ENCODE results near the gene ADARB2. TPM values are rescaled to one million over a fixed set of nuclear protein-coding genes. Genes with fewer than 3 reads are reported as not detected.

The ADARB2 gene
- total and polyA plus RNA-seq, 2 experiments from 2014 or later: not detected

- Histone ChIP-seq H3K79me2 (ENCODE audit: insufficient read depth) (no peaks in the 10 kb centered on the region), H3K9me3 (ENCODE audit: low read depth) (no peaks in the 10 kb centered on the region), H2AFZ (no peak overlapping the region), H3K9ac (no peak overlapping the region), H3K4me1 (ENCODE audit: insufficient read depth) (no peaks in the 10 kb centered on the region), H3F3A (ENCODE audit: insufficient read depth) (no peaks in the 10 kb centered on the region), H3K36me3 (ENCODE audit: low read depth) (no peaks in the 10 kb centered on the region), H3K27me3 (replicated peaks; ENCODE audit: insufficient read depth) (no peaks in the 10 kb centered on the region), H3K27ac (no peak overlapping the region), H3K4me3 (no peak overlapping the region), H4K20me1 (ENCODE audit: insufficient read depth) (no peaks in the 10 kb centered on the region), H3K4me2 (ENCODE audit: unreplicated experiment) (no peak overlapping the region), H3K9me2 (ENCODE audit: insufficient read depth) (no peaks in the 10 kb centered on the region)
- in situ Hi-C loops (cut with MboI): no loop called here
- no peak for TF ChIP-seq EZH2 (IDR thresholded peaks at IDR 0.05; ENCODE audit: insufficient read depth, poor library complexity, severe bottlenecking)
- no peak for TF ChIP-seq EZH2phosphoT487 (IDR thresholded peaks at IDR 0.05; ENCODE audit: insufficient read depth, low read depth)
- DNase-seq: no peak
- WGBS, 2 experiments (ENCODE audit: low coverage in 1 of 2, low lambda C conversion rate in 2 of 2, missing lambda C conversion rate in 2 of 2): 14 to 17% methylated on average over 8 of the region's 8 CpGs
These were observed 24.8 kb upstream of the ADARB2 start for GRCh38 chr10:1762076-1762475.

GRCh38 chr10:1754506-1755153, 17.3 kb upstream of the ADARB2 start:
- in situ Hi-C loops (cut with MboI): no loop called here
- no peaks in the 10 kb centered on the region for H4K20me1 ChIP-seq (ENCODE audit: insufficient read depth)
- no peaks in the 10 kb centered on the region for H3K9me3 ChIP-seq (ENCODE audit: low read depth)

GRCh38 chr10:1752153-1752552, 14.8 kb upstream of the ADARB2 start:
- Histone ChIP-seq H3F3A (ENCODE audit: insufficient read depth) (no peaks in the 10 kb centered on the region), H3K27me3 (replicated peaks; ENCODE audit: insufficient read depth) (no peaks in the 10 kb centered on the region), H3K9me3 (ENCODE audit: low read depth) (no peaks in the 10 kb centered on the region), H3K27ac (no peak overlapping the region), H3K9me2 (ENCODE audit: insufficient read depth) (no peaks in the 10 kb centered on the region), H3K4me2 (ENCODE audit: unreplicated experiment) (no peak overlapping the region), H3K79me2 (ENCODE audit: insufficient read depth) (no peaks in the 10 kb centered on the region), H3K36me3 (ENCODE audit: low read depth) (no peaks in the 10 kb centered on the region), H2AFZ (no peak overlapping the region), H4K20me1 (ENCODE audit: insufficient read depth) (no peaks in the 10 kb centered on the region), H3K4me1 (ENCODE audit: insufficient read depth) (no peaks in the 10 kb centered on the region), H3K4me3 (no peak overlapping the region), H3K9ac (no peak overlapping the region)
- DNase-seq: no peak
- in situ Hi-C loops (cut with MboI): no loop called here
- TF ChIP-seq EZH2phosphoT487 (IDR thresholded peaks at IDR 0.05; ENCODE audit: insufficient read depth, low read depth) (no peak), EZH2 (IDR thresholded peaks at IDR 0.05; ENCODE audit: insufficient read depth, poor library complexity, severe bottlenecking) (no peak)

More at GRCh38 chr10:1754506-1755153, 17.3 kb upstream of the ADARB2 start:
- WGBS, 2 experiments (ENCODE audit: low coverage in 1 of 2, low lambda C conversion rate in 2 of 2, missing lambda C conversion rate in 2 of 2): 20 to 26% methylated on average over 16 to 19 of the region's 19 CpGs
- no peaks in the 10 kb centered on the region for H3K4me1 ChIP-seq (ENCODE audit: insufficient read depth)
- H3K79me2 ChIP-seq (ENCODE audit: insufficient read depth): no peaks in the 10 kb centered on the region
- no peaks in the 10 kb centered on the region for H3K36me3 ChIP-seq (ENCODE audit: low read depth)
- TF ChIP-seq EZH2 (IDR thresholded peaks at IDR 0.05; ENCODE audit: insufficient read depth, poor library complexity, severe bottlenecking) (no peak), EZH2phosphoT487 (IDR thresholded peaks at IDR 0.05; ENCODE audit: insufficient read depth, low read depth) (no peak)
- no peaks in the 10 kb centered on the region for H3K9me2 ChIP-seq (ENCODE audit: insufficient read depth)
- H3K27me3 ChIP-seq (replicated peaks; ENCODE audit: insufficient read depth): no peaks in the 10 kb centered on the region
- H3K27ac ChIP-seq: no peak overlapping the region
- no peak overlapping the region for H2AFZ ChIP-seq
- H3K4me3 ChIP-seq: no peak overlapping the region
- DNase-seq: no peak
- H3F3A ChIP-seq (ENCODE audit: insufficient read depth): no peaks in the 10 kb centered on the region
- H3K4me2 ChIP-seq (ENCODE audit: unreplicated experiment): no peak overlapping the region
- no peak overlapping the region for H3K9ac ChIP-seq

GRCh38 chr10:1747590-1748157, 10.3 kb upstream of the ADARB2 start:
- Histone ChIP-seq H3K4me3 (no peak overlapping the region), H4K20me1 (ENCODE audit: insufficient read depth) (no peaks in the 10 kb centered on the region), H3K9me3 (ENCODE audit: low read depth) (no peaks in the 10 kb centered on the region), H3F3A (ENCODE audit: insufficient read depth) (no peaks in the 10 kb centered on the region), H3K27me3 (replicated peaks; ENCODE audit: insufficient read depth) (no peaks in the 10 kb centered on the region), H3K79me2 (ENCODE audit: insufficient read depth) (no peaks in the 10 kb centered on the region), H3K4me1 (ENCODE audit: insufficient read depth) (no peaks in the 10 kb centered on the region), H3K4me2 (ENCODE audit: unreplicated experiment) (no peak overlapping the region), H3K9ac (no peak overlapping the region), H3K27ac (no peak overlapping the region), H3K36me3 (ENCODE audit: low read depth) (no peaks in the 10 kb centered on the region), H3K9me2 (ENCODE audit: insufficient read depth) (no peaks in the 10 kb centered on the region), H2AFZ (no peak overlapping the region)
- TF ChIP-seq EZH2phosphoT487 (IDR thresholded peaks at IDR 0.05; ENCODE audit: insufficient read depth, low read depth) (no peak), EZH2 (IDR thresholded peaks at IDR 0.05; ENCODE audit: insufficient read depth, poor library complexity, severe bottlenecking) (no peak)
- in situ Hi-C loops (cut with MboI): no loop called here
- DNase-seq: no peak
- 27 to 30% methylated on average over 5 of the region's 5 CpGs for WGBS, 2 experiments (ENCODE audit: low coverage in 1 of 2, low lambda C conversion rate in 2 of 2, missing lambda C conversion rate in 2 of 2)
